GM23338 (cell line): Measurements from ENCODE around the gene SUPT5H. TPM values are rescaled to one million over a fixed set of nuclear protein-coding genes. Genes with fewer than 3 reads are reported as not detected.

ENCODE experiments used
- ATAC-seq: fragments of 200-7000 bp; cut with Tn5 transposase; 3 replicates; pipeline ENCODE4 v1.9.1; 2020
- DNase-seq: peaks from one replicate; pipeline ENCODE4 v3.0.0-alpha.2; 2015; ENCODE audit warnings: low spot score
- H2AFZ ChIP-seq: fragments of 200-600 bp; sonication (generic); 2 replicates; pipeline ENCODE4 v1.8.0; 2016; ENCODE audit warnings: antibody characterized with exemption, mild to moderate bottlenecking, moderate library complexity
- H3F3A ChIP-seq: fragments of 200-600 bp; sonication (generic); replicated peaks from 2 replicates; pipeline ENCODE4 v1.8.0; 2017; ENCODE audit warnings: antibody characterized with exemption, mixed run types, low read depth
- H3K27ac ChIP-seq: fragments of 200-600 bp; sonication (generic); 2 replicates; pipeline ENCODE4 v1.6.1; 2016; ENCODE audit warnings: low read depth
- H3K27me3 ChIP-seq: fragments of 200-600 bp; sonication (generic); 2 replicates; pipeline ENCODE4 v1.8.0; 2016; ENCODE audit warnings: mild to moderate bottlenecking, mixed run types, moderate library complexity; ENCODE audit not compliant: insufficient read depth
- H3K36me3 ChIP-seq: fragments of 200-600 bp; sonication (generic); 2 replicates; pipeline ENCODE4 v1.8.0; 2016; ENCODE audit warnings: mild to moderate bottlenecking; ENCODE audit not compliant: insufficient read depth
- H3K4me1 ChIP-seq: fragments of 200-600 bp; sonication (generic); 2 replicates; pipeline ENCODE4 v1.8.0; 2016; ENCODE audit warnings: mild to moderate bottlenecking, moderate library complexity; ENCODE audit not compliant: insufficient read depth
- H3K4me2 ChIP-seq: fragments of 200-600 bp; sonication (generic); 2 replicates; pipeline ENCODE4 v1.7.1; 2017; ENCODE audit warnings: mixed run types
- H3K4me3 ChIP-seq: fragments of 200-600 bp; sonication (generic); 2 replicates; pipeline ENCODE4 v1.6.1; 2016; ENCODE audit warnings: mixed run types
- H3K79me2 ChIP-seq: fragments of 200-600 bp; sonication (generic); replicated peaks from 2 replicates; pipeline ENCODE4 v1.8.0; 2017; ENCODE audit warnings: mild to moderate bottlenecking; ENCODE audit not compliant: insufficient read depth
- H3K9me2 ChIP-seq: fragments of 200-600 bp; sonication (generic); 2 replicates; pipeline ENCODE4 v1.8.0; 2017; ENCODE audit not compliant: insufficient read depth
- H4K20me1 ChIP-seq: fragments of 200-600 bp; sonication (generic); replicated peaks from 2 replicates; pipeline ENCODE4 v1.8.0; 2017; ENCODE audit warnings: mild to moderate bottlenecking; ENCODE audit not compliant: insufficient read depth
- H3K27ac Mint-ChIP-seq: 2 replicates; pipeline ENCODE4 v1.8.0; 2020; ENCODE audit warnings: inconsistent platforms, mild to moderate bottlenecking, moderate library complexity, mixed read lengths
- H3K27me3 Mint-ChIP-seq: 3 replicates; pipeline ENCODE4 v1.8.0; 2022; ENCODE audit warnings: low read depth, mild to moderate bottlenecking, moderate library complexity, mixed read lengths, inconsistent platforms; ENCODE audit not compliant: insufficient read depth, poor library complexity
- H3K36me3 Mint-ChIP-seq: 3 replicates; pipeline ENCODE4 v1.8.0; 2021; ENCODE audit warnings: low read depth, mild to moderate bottlenecking, inconsistent platforms, moderate library complexity, mixed read lengths
- H3K4me1 Mint-ChIP-seq: 3 replicates; pipeline ENCODE4 v1.8.0; 2020; ENCODE audit warnings: mild to moderate bottlenecking, inconsistent platforms, mixed read lengths
- H3K4me3 Mint-ChIP-seq: 3 replicates; pipeline ENCODE4 v1.8.0; 2021; ENCODE audit warnings: moderate library complexity, mild to moderate bottlenecking, inconsistent platforms, mixed read lengths
- H3K9me3 Mint-ChIP-seq: 3 replicates; pipeline ENCODE4 v1.8.0; 2020; ENCODE audit warnings: moderate library complexity, mild to moderate bottlenecking, inconsistent platforms, mixed read lengths
- CREB1 ChIP-seq: fragments of 250-450 bp; sonication (Bioruptor Pico); IDR thresholded peaks from 2 replicates; pipeline ENCODE4 v1.5.0; 2020; ENCODE audit warnings: low read depth, mild to moderate bottlenecking, moderate library complexity
- ETS1 ChIP-seq: IDR thresholded peaks from 2 replicates; pipeline ENCODE4 v1.6.1; 2016; ENCODE audit warnings: antibody characterized with exemption
- EZH2 ChIP-seq: fragments of 200-600 bp; sonication (generic); IDR thresholded peaks from one replicate; pipeline ENCODE4 v1.8.0; 2017; ENCODE audit warnings: antibody characterized with exemption, mild to moderate bottlenecking, low read depth; ENCODE audit not compliant: unreplicated experiment
- JUNB ChIP-seq: IDR thresholded peaks from one replicate; pipeline ENCODE4 v1.6.1; 2016; ENCODE audit warnings: antibody characterized with exemption; ENCODE audit not compliant: unreplicated experiment
- STAT1 ChIP-seq: IDR thresholded peaks from one replicate; pipeline ENCODE4 v1.6.1; 2016; ENCODE audit warnings: antibody characterized with exemption; ENCODE audit not compliant: unreplicated experiment
- ZNF331 ChIP-seq: fragments of 250-450 bp; sonication (Bioruptor Pico); IDR thresholded peaks from 2 replicates; pipeline ENCODE4 v1.5.0; 2020; ENCODE audit warnings: low read depth, mild to moderate bottlenecking, moderate library complexity
- polyA plus RNA-seq: library from polyadenylated mRNA; unstranded; fragments of >200 nt; fragmentation: Nextera tagmentation; extraction: Ambion mirVana; gene quantifications from 2 replicates; pipeline ENCODE4 v1.2.1, GENCODE V29; 2016
- total RNA-seq: library from RNA; depleted of rRNA; stranded (reverse); fragments of >200 nt; shearing (Covaris generic); gene quantifications from 2 replicates; pipeline ENCODE4 v1.2.3, GENCODE V29; 2014
- TF ChIP-seq, protein P1 (sequence below), 2 experiments: fragments of 200-600 bp in 1 of 2; sonication (generic) in 1 of 2; conservative IDR thresholded peaks; 2 replicates each; pipeline versions ENCODE4 v1.5.1 to v1.6.1; 2016 to 2017; ENCODE audit warnings: antibody characterized with exemption in 2 of 2, low read depth in 2 of 2, mild to moderate bottlenecking in 2 of 2, moderate library complexity in 1 of 2

SUPT5H gene
- total and polyA plus RNA-seq, 2 experiments from 2014 or later = 108 to 150 TPM

- H3K36me3 Mint-ChIP-seq = peaks cover 36% of the 10 kb centered on the region
- peaks cover 18% of the 10 kb centered on the region; the same call in 1 of the 2 replicates for H4K20me1 ChIP-seq
- peak overlapping the region; percentile 100 for H3K27ac ChIP-seq
- peaks cover 4% of the 10 kb centered on the region; the same call in 2 of the 3 replicates for H3K9me3 Mint-ChIP-seq
- no peaks in the 10 kb centered on the region for H3K9me2 ChIP-seq
- H3K27ac Mint-ChIP-seq = peak overlapping the region; percentile 93
- H2AFZ ChIP-seq = no peak overlapping the region; the same call in 1 of the 2 replicates
- H3K79me2 ChIP-seq = peaks cover 22% of the 10 kb centered on the region
- peak overlapping the region; percentile 94 for H3K4me3 Mint-ChIP-seq
- H3K4me1 ChIP-seq = peaks cover 33% of the 10 kb centered on the region
- H3K27me3 Mint-ChIP-seq = peaks cover 32% of the 10 kb centered on the region
- H3K4me3 ChIP-seq = peak overlapping the region; percentile 100
- H3K36me3 ChIP-seq = peaks cover 2% of the 10 kb centered on the region; the same call in 1 of the 2 replicates
- peaks cover 41% of the 10 kb centered on the region for H3K4me1 Mint-ChIP-seq
- DNase-seq = peak; percentile 74
- ATAC-seq = peak; percentile 6
- H3K27me3 ChIP-seq = no peaks in the 10 kb centered on the region
- H3F3A ChIP-seq = peaks cover 36% of the 10 kb centered on the region
- TF ChIP-seq ZNF331 (CRISPR knock-in tag) = no peak
- TF ChIP-seq ETS1 = peak; percentile 27; the same call in 1 of the 2 replicates
- no peak for TF ChIP-seq STAT1
- TF ChIP-seq JUNB = no peak
- TF ChIP-seq EZH2 = no peak
- H3K4me2 ChIP-seq = peak overlapping the region; percentile 100
Observed at GRCh38 chr19:39413272-39413910, 32.0 kb upstream of the SUPT5H start.

GRCh38 chr19:39413911-39414608, 31.3 kb upstream of the SUPT5H start:
- Histone ChIP-seq H2AFZ (no peak overlapping the region; the same call in 1 of the 2 replicates), H4K20me1 (peaks cover 18% of the 10 kb centered on the region; the same call in 1 of the 2 replicates), H3K27ac (peak overlapping the region; percentile 81; the same call in 1 of the 2 replicates), H3K9me2 (no peaks in the 10 kb centered on the region), H3F3A (peaks cover 33% of the 10 kb centered on the region), H3K4me2 (peak overlapping the region; percentile 100), H3K4me3 (peak overlapping the region; percentile 100), H3K4me1 (peaks cover 27% of the 10 kb centered on the region), H3K79me2 (peaks cover 15% of the 10 kb centered on the region), H3K27me3 (no peaks in the 10 kb centered on the region), H3K36me3 (peaks cover 9% of the 10 kb centered on the region; the same call in 1 of the 2 replicates)
- Mint-ChIP-seq H3K27me3 (peaks cover 29% of the 10 kb centered on the region), H3K27ac (peak overlapping the region; percentile 87), H3K36me3 (peaks cover 37% of the 10 kb centered on the region), H3K4me1 (peaks cover 35% of the 10 kb centered on the region), H3K4me3 (peak overlapping the region; percentile 94), H3K9me3 (peaks cover 4% of the 10 kb centered on the region; the same call in 2 of the 3 replicates)
- DNase-seq = peak; percentile 49
- TF ChIP-seq, protein P1, sequence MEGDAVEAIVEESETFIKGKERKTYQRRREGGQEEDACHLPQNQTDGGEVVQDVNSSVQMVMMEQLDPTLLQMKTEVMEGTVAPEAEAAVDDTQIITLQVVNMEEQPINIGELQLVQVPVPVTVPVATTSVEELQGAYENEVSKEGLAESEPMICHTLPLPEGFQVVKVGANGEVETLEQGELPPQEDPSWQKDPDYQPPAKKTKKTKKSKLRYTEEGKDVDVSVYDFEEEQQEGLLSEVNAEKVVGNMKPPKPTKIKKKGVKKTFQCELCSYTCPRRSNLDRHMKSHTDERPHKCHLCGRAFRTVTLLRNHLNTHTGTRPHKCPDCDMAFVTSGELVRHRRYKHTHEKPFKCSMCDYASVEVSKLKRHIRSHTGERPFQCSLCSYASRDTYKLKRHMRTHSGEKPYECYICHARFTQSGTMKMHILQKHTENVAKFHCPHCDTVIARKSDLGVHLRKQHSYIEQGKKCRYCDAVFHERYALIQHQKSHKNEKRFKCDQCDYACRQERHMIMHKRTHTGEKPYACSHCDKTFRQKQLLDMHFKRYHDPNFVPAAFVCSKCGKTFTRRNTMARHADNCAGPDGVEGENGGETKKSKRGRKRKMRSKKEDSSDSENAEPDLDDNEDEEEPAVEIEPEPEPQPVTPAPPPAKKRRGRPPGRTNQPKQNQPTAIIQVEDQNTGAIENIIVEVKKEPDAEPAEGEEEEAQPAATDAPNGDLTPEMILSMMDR (conservative IDR thresholded peaks at IDR 0.05; ENCODE audit: low read depth in 2 of 2) = peak; percentile 29 to 49; a peak in 3 of 4 replicates
- TF ChIP-seq CREB1 = no peak
- no peak for ATAC-seq
